Measurements from ENCODE around the gene MAGI2. TPM values are rescaled to one million over a fixed set of nuclear protein-coding genes. Genes with fewer than 3 reads are reported as not detected.

The MAGI2 gene
- total RNA-seq, 1 experiment from 2014 or later = 0.25 TPM

- H3K36me3 ChIP-seq (ENCODE audit: control insufficient read depth, insufficient read depth, low read length) = no peaks in the 10 kb centered on the region
- Mint-ChIP-seq H3K27ac (ENCODE audit: unreplicated experiment) (no peak overlapping the region), H3K27me3 (ENCODE audit: insufficient read depth, unreplicated experiment) (peaks cover 9% of the 10 kb centered on the region), H3K9me3 (ENCODE audit: unreplicated experiment) (no peaks in the 10 kb centered on the region), H3K4me3 (ENCODE audit: unreplicated experiment) (no peak overlapping the region), H3K4me1 (ENCODE audit: low read depth, unreplicated experiment) (no peaks in the 10 kb centered on the region), H3K36me3 (ENCODE audit: insufficient read depth, unreplicated experiment) (no peaks in the 10 kb centered on the region)
- no peak for DNase-seq
- H3K4me3 ChIP-seq (ENCODE audit: low read depth, low read length) = no peak overlapping the region
- TF ChIP-seq, protein P1, sequence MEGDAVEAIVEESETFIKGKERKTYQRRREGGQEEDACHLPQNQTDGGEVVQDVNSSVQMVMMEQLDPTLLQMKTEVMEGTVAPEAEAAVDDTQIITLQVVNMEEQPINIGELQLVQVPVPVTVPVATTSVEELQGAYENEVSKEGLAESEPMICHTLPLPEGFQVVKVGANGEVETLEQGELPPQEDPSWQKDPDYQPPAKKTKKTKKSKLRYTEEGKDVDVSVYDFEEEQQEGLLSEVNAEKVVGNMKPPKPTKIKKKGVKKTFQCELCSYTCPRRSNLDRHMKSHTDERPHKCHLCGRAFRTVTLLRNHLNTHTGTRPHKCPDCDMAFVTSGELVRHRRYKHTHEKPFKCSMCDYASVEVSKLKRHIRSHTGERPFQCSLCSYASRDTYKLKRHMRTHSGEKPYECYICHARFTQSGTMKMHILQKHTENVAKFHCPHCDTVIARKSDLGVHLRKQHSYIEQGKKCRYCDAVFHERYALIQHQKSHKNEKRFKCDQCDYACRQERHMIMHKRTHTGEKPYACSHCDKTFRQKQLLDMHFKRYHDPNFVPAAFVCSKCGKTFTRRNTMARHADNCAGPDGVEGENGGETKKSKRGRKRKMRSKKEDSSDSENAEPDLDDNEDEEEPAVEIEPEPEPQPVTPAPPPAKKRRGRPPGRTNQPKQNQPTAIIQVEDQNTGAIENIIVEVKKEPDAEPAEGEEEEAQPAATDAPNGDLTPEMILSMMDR (IDR thresholded peaks at IDR 0.05; ENCODE audit: insufficient read depth in 1 of 2, low read depth in 1 of 2, low read length in 1 of 2, severe bottlenecking in 1 of 2, unreplicated experiment in 1 of 2) = no peak
- no peaks in the 10 kb centered on the region for H3K4me1 ChIP-seq
- intact Hi-C loops (cut with micrococcal nuclease; ENCODE audit: unreplicated experiment) = no loop called here
- CTCF ChIA-PET = no interaction called here
- H3K27me3 ChIP-seq (replicated peaks; ENCODE audit: control insufficient read depth, insufficient read depth, low read length) = no peaks in the 10 kb centered on the region; the same call in 1 of the 2 replicates
- no TSS peak for BruUV-seq (replicated peaks)
- POLR2A ChIA-PET = no interaction called here
- no peaks in the 10 kb centered on the region for H3K9me3 ChIP-seq
Observed at GRCh38 chr7:78764571-78764970, 688.9 kb downstream of the MAGI2 start.

GRCh38 chr7:78762625-78763024 is 690.8 kb downstream of the MAGI2 start:
- TF ChIP-seq, protein P1 (IDR thresholded peaks at IDR 0.05; ENCODE audit: insufficient read depth in 1 of 2, low read depth in 1 of 2, low read length in 1 of 2, severe bottlenecking in 1 of 2, unreplicated experiment in 1 of 2) = no peak
- no peaks in the 10 kb centered on the region for H3K9me3 ChIP-seq
- Mint-ChIP-seq H3K27ac (ENCODE audit: unreplicated experiment) (no peak overlapping the region), H3K36me3 (ENCODE audit: insufficient read depth, unreplicated experiment) (no peaks in the 10 kb centered on the region), H3K9me3 (ENCODE audit: unreplicated experiment) (no peaks in the 10 kb centered on the region), H3K4me1 (ENCODE audit: low read depth, unreplicated experiment) (no peaks in the 10 kb centered on the region), H3K27me3 (ENCODE audit: insufficient read depth, unreplicated experiment) (peaks cover 6% of the 10 kb centered on the region), H3K4me3 (ENCODE audit: unreplicated experiment) (no peak overlapping the region)
- POLR2A ChIA-PET = no interaction called here
- intact Hi-C loops (cut with micrococcal nuclease; ENCODE audit: unreplicated experiment) = no loop called here
- no peak overlapping the region for H3K4me3 ChIP-seq (ENCODE audit: low read depth, low read length)
- CTCF ChIA-PET = no interaction called here
- no peaks in the 10 kb centered on the region for H3K4me1 ChIP-seq
- no peaks in the 10 kb centered on the region; the same call in 1 of the 2 replicates for H3K27me3 ChIP-seq (replicated peaks; ENCODE audit: control insufficient read depth, insufficient read depth, low read length)
- BruUV-seq (replicated peaks) = no TSS peak
- DNase-seq = no peak
- H3K36me3 ChIP-seq (ENCODE audit: control insufficient read depth, insufficient read depth, low read length) = no peaks in the 10 kb centered on the region

DNA sequence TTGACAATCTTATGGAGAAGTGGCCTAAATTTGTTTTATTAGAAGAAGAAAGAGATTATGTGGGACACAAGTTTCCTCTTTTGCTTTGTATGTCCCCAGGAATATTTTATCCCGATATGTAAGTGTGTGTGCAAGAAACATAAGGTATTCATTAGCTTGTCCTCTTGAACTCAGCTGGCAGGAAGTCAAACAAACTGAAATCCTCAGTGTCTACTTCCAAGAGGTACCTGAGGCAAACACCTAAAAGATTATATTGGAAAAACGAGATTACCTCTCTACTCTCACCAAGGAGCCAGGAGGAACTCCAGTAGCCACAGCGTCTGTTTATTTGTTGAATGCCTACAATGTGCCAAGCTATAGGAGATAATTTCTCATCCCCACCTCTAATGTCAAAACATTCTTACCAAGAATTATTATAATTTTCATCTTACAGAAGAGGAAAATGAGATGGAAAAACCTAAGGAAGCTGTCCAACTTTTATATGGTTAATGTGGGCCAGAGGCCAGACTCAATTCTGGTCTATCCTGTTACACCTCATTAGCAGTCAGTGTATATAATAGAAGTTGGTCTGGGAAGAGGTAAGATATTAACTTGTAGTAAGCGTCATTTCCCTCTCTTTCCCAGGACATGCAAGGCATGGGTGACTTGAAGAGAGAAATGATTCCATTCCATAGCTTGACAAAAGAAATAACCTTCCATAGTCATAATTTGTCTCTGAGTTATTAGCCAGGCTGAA is 692.7 kb downstream of the MAGI2 start:
- no peaks in the 10 kb centered on the region for H3K36me3 ChIP-seq (ENCODE audit: control insufficient read depth, insufficient read depth, low read length)
- H3K4me3 ChIP-seq (ENCODE audit: low read depth, low read length) = no peak overlapping the region
- BruUV-seq (replicated peaks) = no TSS peak
- H3K9me3 ChIP-seq = no peaks in the 10 kb centered on the region
- Mint-ChIP-seq H3K4me1 (ENCODE audit: low read depth, unreplicated experiment) (no peaks in the 10 kb centered on the region), H3K27ac (ENCODE audit: unreplicated experiment) (no peak overlapping the region), H3K9me3 (ENCODE audit: unreplicated experiment) (no peaks in the 10 kb centered on the region), H3K4me3 (ENCODE audit: unreplicated experiment) (no peak overlapping the region), H3K36me3 (ENCODE audit: insufficient read depth, unreplicated experiment) (no peaks in the 10 kb centered on the region), H3K27me3 (ENCODE audit: insufficient read depth, unreplicated experiment) (peaks cover 6% of the 10 kb centered on the region)
- TF ChIP-seq, protein P1 (IDR thresholded peaks at IDR 0.05; ENCODE audit: insufficient read depth in 1 of 2, low read depth in 1 of 2, low read length in 1 of 2, severe bottlenecking in 1 of 2, unreplicated experiment in 1 of 2) = no peak
- DNase-seq = no peak
- no peaks in the 10 kb centered on the region for H3K27me3 ChIP-seq (replicated peaks; ENCODE audit: control insufficient read depth, insufficient read depth, low read length)
- no peaks in the 10 kb centered on the region for H3K4me1 ChIP-seq
- ChIA-PET CTCF (no interaction called here), POLR2A (no interaction called here)
- intact Hi-C loops (cut with micrococcal nuclease; ENCODE audit: unreplicated experiment) = no loop called here
